ENCODE measurements around the gene EBF4.
"Not testable (repeated sequence)": the region's sequence is repeated elsewhere in the genome, so short reads cannot be mapped to it uniquely, and the experiment has no call there.

Gene EBF4

DNA sequence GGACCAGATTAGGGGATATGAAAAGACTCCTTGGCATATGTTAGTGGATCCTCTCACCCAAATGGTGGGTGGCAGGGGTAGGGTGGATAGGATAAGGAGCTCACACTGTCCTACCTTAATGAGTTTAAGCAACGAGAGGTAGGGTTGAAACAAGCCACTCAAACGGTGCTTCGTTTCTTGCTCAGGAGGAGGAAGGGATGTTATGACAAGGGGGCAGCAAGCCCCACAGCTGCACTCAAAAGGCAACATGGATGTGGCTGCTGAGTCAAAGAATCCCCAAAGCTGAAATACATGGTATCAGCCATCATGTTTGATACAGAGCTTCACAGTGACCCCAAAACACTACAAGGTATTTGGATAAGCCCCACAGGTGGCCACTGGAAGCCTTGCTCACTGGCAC lies 20.1 kb upstream of the EBF4 start:
- no peak for DNase-seq

DNA sequence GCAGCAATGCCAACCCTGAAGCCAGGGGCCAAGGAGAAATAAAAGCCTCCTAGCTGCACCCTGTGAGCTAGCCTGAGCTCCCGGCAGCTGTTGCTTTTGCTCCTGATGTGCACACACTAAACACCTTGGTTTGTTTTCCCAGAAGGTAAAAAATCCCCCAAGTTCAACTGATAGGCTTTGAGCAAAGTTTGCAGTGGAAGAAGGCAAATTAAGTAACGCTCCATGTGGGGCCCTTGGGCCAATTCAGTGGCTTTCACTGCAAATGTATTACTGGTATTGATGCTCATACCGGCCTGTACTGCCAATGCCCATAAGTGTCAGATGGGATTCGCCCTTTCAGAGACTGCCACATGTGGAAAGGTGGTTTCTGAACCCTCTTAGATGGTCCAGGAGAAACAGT lies 19.1 kb upstream of the EBF4 start:
- no peak for DNase-seq

DNA sequence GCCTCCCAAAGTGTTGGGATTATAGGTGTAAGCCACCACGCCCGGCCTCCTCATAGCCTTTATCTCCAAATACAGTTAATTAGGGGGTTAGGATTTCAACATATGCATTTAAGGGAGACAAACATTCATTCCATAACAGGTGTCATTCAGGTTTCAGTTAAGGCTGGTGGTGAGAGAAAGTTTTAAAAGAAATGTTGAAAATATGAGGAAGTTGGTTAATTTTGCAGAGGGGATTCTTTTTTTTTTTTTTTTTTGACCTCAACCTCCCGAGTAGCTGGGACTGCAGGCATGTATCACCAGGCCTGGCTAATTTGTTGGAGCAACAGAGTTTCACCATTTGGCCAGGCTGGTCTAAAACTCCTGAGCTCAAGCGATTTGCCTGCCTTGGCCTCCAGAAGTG lies 12.5 kb upstream of the EBF4 start:
- no peak for DNase-seq

DNA sequence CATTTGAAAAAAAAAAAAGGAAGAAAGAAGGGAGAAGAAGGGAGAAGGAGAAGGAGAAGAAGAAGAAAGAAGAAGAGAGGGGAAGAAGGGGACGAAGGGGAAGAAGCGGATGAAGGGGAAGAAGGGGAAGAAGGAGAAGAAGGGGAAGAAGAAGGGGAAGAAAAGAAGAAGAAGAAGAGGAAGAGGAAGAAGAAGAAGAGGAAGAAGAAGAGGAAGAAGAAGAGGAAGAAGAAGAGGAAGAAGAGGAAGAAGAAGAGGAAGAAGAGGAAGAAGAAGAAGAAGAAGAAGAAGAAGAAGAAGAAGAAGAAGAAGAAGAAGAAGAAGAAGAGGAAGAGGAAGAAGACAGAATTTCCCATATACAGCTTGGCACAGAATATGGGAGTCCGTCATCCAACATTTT lies 10.5 kb upstream of the EBF4 start:
- DNase-seq: not testable (repeated sequence)

DNA sequence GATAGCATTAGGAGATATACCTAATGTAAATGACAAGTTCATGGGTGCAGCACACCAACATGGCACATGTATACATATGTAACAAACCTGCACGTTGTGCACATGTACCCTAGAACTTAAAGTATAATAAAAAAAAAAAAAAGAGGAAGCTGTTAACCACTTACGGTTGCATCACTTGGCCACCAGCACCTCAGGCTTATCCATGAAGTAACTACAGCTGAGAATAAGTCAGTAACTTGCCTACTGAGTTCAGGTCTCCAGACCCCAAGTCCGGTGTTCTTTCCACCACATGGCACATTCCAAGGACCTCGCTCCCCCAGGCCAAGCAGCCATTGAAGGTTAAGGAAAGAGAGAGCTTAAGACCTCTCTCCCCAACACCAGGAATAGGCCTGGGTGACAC lies 7.8 kb upstream of the EBF4 start:
- not testable (repeated sequence) for DNase-seq

DNA sequence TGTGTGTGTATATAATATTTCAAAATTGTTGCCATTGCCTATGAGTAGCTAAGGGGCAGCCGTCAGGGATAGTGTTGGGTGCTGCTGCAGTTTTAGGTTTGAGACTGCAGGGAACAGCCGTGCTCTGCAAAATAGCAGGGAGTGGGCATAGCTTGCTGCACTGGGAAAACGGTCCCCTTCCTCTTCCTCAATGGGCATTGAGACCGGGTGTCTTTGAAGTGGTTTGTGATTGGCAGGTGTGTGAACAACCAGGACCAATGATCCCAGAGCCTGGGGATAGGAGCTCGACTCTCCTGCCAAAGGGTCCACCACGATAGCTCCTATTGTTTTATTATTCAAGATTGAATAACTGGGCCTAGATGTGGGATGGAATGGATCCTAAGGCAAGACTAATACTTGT lies 5.1 kb upstream of the EBF4 start:
- no peak for DNase-seq

DNA sequence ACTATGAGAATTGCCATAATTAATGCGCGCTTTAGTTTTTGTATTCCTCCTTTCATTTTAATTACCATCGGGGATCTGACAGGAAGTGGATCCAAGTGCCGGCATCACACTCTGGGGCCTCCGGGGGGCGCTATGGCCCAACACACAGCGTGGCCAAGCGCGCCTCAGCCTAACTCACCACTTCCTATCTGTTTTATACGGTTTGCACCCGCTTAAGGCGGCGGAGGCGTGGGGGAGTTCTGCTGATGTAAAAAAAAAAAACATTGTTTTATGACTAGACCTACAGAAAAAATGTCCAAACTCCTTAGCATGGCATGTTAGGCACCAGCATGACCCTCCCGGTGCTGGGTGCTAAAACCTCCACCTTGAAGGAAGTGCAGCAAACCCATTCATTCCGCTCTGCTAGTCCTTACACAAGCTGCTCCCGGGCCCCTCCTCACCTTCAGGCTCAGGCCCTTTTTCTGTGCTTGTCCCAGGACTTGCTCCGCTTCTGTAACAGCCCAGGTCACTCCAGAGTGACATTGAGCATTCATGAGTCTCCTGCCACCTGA lies 4.5 kb upstream of the EBF4 start:
- peak; percentile 80 for DNase-seq

DNA sequence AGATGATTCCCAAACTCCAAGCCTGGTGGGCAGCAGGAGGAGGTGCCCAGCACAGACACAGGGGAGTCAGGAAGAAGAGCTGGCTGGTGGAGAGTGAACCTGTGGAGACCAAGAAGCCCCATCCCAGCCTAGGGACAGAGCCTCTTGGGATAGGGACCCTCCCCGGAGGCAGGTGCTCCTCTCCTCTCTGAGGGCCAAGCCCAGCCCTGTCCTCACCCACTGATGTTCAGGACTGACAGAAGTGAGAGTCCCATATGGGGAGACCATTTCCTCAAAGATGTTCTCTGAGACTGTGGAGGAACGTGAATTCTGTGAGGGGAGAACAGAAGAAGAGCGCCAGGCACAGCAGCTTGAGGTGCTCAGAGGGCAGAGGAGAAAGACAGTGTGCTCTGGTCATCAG lies 2.4 kb upstream of the EBF4 start:
- no peak for DNase-seq

DNA sequence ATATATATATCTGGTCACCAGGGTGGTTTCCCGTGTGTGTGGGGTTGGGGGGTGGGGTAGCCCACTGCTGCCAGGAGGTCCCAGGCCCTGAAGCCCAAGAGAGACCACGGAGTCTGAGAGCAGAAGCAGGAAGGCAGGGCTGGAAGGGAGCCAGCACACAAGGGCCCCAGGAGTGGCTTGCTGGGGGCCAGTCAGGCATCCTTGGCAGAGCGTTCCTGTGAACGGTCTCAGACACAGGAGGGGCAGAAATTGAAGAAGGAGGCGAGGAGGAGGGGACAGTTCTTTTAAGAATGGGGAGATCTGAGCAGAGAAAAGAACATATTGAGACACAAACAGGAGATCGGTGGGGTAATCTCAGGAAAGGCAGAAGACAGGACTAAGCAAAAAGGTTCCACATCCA lies 1.9 kb upstream of the EBF4 start:
- no peak for DNase-seq

DNA sequence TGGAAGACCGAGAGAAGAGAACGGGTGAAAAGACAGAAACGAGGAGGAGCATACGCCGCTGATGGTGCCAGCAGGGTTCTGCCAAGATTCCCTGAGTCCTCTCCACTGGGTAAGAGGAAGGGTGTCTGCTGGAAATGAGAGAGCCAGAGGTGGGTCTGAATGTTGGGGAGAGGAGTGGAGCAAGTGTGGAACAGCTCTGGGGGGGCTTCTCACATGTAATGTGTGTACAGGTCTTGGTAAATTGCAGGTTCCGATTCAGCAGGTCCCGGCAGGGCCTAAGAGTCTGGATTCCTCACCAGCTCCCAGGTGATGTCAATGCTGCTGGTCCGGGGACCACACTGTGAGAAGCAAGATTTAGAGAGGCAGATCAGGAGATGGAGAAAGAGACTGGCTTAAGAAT lies 1.5 kb upstream of the EBF4 start:
- no peak for DNase-seq

DNA sequence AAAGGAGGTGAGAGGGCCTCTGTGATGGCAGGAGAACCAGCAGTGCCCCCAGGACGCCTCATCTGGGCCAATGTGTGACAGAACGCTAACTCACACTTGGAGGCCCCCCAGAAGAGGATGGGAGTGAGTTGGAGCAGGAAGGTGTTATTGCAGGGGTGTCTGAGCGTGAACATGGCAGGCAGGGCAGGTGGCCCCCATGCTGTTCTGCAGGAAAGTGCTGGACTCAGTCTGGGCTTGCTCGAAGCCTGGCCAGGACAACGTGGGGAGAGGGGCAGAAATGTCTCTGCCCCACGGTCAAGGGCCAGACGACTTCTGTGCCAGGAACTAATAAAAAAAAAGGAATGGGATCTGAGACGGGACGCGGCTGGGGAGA lies 931 bp upstream of the EBF4 start:
- no peak for DNase-seq

DNA sequence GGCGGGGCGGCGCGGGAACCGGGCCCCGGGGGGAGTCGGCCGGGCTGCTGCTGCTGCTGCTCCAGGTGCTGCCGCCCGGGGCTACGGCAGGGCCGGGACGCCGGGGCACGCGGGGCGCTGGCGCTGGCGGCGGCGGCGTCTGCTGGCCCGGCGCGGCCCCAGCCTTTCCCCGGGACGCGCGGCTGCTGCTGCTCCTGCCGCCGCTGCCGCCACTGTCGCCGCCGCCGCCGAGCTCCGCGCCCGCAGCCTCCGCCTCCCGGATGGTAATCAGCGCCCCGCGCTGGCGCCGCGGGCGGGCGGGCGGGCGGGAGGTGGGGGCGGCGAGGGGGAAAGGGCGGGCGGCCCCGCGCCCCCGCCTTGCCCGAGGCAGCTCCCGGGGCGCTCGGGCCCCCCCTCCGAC lies 306 bp downstream of the EBF4 start:
- peak; percentile 40 for DNase-seq

DNA sequence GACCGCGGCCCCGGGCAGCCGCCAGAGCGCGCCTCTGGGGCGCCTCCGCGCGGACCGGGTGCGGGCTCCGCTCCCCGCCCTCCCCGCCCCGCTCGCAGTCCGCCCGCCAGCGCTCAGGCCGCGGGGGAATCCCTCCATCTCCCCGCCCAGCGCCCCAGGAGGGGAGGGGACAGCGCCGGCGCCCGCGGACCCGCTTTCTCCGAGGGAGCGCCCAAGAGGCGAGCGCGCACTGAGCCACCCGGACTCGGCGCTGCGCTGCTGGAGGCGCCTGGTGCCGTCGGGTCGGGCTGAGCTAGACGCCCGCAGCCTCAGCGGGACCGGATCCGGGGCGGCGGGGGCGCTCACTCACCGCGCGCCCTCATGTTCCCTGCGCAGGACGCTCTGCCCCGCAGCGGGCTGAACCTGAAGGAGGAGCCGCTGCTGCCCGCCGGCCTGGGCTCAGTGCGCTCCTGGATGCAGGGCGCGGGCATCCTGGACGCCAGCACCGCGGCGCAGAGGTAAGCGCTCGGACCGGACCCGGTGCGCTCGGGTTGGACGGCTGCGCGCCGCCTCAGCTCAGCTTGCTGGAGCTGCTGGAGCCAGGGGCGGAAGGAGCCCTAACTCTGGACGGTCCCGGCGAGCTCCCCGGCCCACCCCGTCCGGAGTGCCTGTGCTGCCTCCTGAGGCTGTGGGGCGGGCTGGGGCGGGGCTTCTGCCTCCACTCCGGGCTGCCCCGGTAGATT lies 867 bp downstream of the EBF4 start:
- DNase-seq: peak; percentile 50

DNA sequence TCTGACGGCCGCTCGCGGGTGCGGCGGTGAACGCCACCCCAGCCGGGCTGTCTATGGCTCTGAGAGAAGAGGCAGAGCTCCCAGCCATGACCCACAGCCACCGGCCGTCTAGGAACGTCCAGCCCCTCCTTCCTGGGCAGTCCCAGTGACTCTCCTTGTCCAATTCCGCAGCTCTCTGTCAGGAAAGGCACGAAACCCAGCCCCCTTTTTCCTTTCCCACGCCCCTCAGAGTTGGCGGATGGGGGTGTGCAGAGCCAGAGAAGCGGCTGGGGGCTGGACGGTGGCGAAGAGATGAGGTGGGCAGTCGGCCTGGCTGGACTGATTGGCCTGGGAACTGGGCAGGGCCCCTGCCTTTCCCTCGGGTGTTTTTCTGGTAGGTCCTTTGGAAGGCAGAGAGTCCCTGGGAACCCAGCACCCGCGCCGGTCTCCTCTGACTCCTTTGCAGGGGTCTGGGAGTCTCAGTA lies 1.5 kb downstream of the EBF4 start:
- no peak for DNase-seq

DNA sequence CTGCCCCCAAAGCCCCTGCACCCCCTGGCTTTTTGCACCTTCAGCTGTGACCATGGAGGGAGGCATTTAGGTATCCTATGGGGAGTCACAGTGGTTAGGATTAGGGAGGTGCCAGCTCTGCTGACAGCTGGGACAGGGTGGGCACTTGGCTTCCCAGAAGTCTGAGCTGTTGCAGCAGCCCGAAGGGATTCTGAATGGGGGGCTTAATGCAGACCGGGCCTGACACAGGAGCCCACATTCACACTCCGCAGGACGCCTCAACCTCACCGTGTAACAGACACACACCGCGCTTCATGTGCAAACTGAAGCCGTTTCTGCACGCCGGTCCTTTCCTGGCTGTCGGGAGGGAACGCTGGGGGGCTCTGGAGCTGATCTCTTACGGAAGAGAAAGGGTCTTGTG lies 1.9 kb downstream of the EBF4 start:
- no peak for DNase-seq

DNA sequence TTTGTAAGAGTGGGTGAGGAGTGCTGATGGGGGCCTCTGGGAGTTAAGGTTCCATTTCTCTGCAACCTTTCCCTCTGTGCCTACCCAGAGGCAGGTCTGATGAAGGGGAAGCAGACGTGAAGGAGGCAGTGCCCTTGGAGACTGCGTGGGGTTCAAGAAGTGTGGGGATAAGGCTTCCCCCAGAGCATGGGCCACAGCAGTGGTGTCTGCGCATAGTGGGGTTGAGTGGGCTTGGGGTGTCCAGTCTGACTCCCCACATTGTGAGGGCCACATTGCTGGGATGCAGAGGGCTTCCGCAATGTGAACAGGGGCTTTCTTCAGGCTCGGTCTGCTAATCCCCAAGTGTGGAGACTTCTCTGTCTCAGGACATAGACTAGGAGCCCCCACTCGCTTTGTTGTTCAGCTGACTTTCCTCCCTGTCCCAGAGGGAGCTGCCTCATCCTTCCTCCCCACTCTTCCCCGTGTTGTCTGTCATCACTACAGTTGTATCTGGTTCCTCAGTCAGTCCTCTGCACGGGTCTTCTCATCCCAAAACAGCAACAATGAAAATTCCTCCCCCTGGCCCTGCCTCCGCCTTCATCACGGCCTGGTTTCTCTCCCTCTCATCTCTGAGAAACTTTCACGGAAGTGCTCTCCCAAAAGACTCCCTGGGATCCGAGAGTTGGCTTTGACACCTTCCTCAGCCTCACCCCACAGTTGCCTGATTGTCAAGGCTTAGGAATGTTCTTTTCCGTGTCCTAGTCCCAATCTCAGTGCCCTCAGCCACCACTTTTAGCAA lies 2.8 kb downstream of the EBF4 start:
- DNase-seq: no peak

DNA sequence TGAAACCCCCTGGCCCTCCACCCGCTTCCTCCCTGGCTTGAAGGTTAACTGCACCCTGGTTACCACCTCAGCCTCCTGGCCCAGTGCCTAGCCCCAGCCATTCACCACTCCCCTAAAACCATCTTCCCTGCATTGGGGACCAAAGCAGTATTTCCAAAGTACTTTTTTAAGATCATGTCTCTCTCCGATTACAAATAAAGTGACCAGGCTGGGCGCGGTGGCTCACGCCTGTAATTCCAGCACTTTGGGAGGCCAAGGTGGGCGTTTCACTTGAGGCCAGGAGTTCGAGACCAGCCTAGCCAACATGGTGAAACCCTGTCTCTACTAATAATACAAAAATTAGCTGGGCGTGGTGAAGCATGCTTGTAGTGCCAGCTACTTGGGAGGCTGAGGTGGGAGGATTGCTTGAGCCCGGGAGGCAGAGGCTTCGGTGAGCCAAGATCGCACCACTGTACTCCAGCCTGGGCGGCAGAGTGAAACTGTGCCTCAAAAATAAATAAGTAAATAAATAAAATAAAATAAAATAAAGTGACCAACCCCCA lies 3.5 kb downstream of the EBF4 start:
- DNase-seq: not testable (repeated sequence)

DNA sequence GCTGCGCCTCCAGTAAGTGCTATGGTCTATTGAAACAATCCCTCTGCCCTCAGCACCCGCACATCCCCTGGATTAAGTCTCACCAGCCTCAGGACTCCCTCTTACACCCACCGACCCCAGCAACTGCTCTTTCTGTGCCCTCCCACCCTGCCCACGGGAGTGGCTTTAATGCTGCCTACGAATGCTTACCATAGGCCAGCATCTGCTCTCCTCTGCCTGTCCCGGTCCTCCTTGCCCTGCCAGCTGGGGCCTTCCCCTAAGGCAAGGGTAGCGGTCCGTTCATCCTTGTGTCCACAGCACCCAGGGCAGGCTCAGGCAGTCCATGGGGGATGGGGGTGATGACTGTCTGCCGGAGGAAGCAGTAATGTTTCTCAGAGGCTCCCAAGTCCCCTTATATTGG lies 4.1 kb downstream of the EBF4 start:
- DNase-seq: no peak

DNA sequence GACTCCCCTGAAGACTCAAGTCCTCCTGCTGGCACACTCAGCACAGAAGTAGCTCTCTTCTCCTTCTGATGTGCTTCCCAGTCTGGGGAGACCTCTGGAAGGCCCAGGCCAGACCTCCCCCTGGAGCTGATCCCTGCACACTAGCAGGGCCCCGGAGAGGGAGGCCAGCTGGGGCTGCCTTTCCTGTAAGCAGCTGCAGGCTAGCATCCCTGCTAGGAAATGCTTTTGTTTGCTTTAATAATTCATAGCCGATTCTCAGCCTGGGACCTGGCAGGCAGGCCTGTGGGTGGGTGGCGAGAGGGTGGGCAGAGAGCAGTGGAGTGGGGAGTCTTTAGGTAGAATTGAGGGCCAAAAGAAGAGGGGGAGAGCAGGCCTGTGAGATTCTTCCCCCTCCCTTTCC lies 5.2 kb downstream of the EBF4 start:
- no peak for DNase-seq

DNA sequence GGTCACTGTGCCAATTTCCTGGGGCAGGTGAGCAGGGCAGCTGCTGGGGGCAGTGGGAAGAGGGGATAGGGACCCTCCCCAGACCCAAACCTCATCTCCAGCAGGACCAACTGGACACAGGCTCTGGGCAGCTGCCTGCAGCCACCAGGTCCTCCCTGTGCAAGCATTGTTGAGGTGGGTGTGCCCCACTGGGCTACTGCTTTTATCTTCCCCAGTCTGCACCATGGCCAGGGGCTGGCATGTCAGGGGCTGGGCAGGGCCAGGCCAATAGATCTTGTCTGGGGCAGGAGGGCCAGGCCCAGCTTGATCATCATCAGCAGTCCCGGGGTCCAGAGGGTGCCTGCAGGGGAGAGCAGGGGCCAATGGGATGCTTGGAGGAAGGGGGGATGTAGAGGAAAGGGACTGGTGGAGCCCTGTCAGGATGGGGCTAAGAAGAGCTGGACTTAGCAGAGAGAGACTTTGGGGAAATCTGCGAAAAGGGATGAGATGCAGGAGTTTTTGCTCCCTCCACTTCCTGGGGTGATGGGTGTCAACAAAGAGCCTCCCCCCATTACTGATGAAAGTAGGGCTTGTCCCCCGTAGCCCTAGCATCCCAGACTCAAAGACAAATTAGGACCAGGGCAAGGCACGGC lies 5.7 kb downstream of the EBF4 start:
- no peak for DNase-seq

DNA sequence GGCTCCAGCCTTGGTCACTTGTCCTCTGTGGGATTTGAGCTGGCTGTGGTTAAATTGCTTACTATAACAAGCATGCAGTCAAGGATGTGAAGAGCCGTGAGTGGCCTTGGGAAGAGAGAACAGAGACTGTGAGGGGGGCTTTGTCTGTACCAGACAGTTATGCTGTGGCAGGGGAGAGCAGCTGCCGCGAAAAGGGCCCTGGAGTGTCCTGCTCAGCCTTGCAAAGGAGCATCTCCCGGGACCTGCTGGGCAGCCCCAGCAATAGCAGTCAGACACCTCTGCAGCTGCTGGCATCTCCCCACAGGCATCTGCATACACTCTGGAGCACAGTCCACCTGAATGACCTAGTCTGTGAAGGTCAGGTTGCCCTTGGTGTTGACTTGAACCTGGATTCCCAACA lies 6.3 kb downstream of the EBF4 start:
- no peak for DNase-seq

DNA sequence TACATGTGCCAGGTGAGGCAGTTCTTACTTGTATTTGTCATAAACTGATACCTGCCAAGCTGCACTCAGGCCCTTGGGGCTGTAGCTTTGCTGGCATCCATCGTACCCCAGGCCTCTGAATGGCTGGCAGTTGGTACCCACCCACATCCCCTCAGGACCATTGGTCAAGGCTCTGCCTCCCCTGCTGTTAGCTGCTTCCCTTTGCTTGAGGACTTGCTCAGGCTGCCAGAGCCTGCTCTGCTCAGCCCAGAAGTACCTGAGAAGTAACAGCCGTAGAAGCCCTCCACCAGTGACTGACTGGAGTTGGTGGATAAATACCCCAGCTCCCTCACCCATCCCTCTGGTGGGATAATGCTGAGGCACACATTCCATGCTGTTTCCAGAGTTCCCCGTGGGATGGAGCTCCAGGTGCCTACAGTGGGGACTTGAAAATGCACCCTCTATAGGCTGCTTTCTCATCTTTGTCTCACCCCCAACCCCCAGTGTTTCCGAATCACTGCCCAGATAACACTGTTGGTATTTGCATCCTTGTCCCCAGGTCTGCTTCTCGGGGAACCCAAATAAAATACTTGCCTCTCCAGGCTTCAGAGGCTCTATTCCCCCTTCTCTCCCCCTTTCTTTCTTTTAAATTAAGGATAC lies 7.3 kb downstream of the EBF4 start:
- DNase-seq: no peak

Data from CD4-positive, alpha-beta T cell treated with Interleukin-6 for 4 hours (primary cell).